Measurements from ENCODE around the gene GSTT4.

The GSTT4 gene

DNA sequence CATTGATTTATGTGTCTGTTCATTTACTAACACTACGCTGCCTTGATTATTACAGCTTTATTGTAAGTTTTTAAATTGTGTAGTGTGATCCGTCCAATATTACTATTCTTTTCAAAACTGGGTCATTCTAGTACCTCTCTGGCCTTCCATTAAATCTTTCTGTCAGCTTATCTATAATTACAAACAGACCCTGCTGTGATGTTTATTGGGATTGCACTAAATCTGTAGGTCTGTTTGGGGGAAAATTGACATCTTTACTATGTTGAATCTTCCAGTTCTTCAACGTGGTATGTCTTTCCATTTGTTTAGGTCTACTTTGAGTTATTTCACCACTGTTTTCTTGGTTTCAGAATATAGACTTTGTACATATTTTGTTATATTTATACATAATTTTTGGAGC is 21.5 kb upstream of the GSTT4 start:
- ChIA-PET POLR2A (interaction anchor here (0.6 to 2.0 kb wide), 4 partner anchors 9 to 16 kb away, joined by 3 to 9 read pairs (median 3); partner anchors contain the start of gene CABIN1), CTCF (no interaction called here)
- TF ChIP-seq, protein P1, sequence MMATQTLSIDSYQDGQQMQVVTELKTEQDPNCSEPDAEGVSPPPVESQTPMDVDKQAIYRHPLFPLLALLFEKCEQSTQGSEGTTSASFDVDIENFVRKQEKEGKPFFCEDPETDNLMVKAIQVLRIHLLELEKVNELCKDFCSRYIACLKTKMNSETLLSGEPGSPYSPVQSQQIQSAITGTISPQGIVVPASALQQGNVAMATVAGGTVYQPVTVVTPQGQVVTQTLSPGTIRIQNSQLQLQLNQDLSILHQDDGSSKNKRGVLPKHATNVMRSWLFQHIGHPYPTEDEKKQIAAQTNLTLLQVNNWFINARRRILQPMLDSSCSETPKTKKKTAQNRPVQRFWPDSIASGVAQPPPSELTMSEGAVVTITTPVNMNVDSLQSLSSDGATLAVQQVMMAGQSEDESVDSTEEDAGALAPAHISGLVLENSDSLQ (IDR thresholded peaks at IDR 0.05): peak; percentile 98
- TF ChIP-seq L3MBTL2 (conservative IDR thresholded peaks at IDR 0.05) (no peak), BHLHE40 (IDR thresholded peaks at IDR 0.05; ENCODE audit: borderline replicate concordance) (no peak), SUZ12 (IDR thresholded peaks at IDR 0.05) (no peak), NFRKB (IDR thresholded peaks at IDR 0.05) (no peak), ARNT (IDR thresholded peaks at IDR 0.05) (peak; percentile 92), LEF1 (IDR thresholded peaks at IDR 0.05; ENCODE audit: borderline replicate concordance) (peak; percentile 95; the same call in 1 of the 2 replicates), HDGF (IDR thresholded peaks at IDR 0.05; ENCODE audit: borderline replicate concordance) (no peak), FOXK2 (IDR thresholded peaks at IDR 0.05) (0 out of 2 replicates have a peak, but pooled peaks have one; percentile 52), FOXM1 (IDR thresholded peaks at IDR 0.05; ENCODE audit: borderline replicate concordance) (peak; percentile 74; the same call in 1 of the 2 replicates), FOXA1 (IDR thresholded peaks at IDR 0.05) (peak; percentile 85), CTBP1 (IDR thresholded peaks at IDR 0.05; ENCODE audit: borderline replicate concordance) (peak; percentile 100), TARDBP (IDR thresholded peaks at IDR 0.05) (peak; percentile 74), SP1 (IDR thresholded peaks at IDR 0.05) (no peak), ELF4 (IDR thresholded peaks at IDR 0.05) (peak; percentile 21; the same call in 1 of the 2 replicates), ZNF384 (IDR thresholded peaks at IDR 0.05) (peak; percentile 75)
- DNase-seq (ENCODE audit: extremely low spot score): peak; percentile 60

DNA sequence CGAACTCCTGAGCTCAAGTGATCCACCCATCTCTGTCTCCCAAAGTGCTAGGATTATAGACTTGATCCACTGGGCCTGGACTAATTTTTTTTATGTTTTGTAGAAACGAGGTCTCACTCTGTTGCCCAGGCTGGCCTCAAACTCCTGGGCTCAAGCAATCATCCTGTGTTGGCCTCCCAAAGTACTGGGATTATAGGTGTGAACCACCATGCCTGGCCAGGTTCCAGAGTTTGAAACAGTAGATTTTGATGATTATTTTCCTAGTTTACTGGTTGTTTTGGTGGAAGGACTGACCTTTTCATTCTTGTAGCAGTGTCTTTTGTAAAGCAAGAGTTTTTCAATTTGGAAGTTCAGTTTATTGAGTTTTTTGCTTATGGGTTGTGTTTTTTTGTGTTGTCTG is 20.8 kb upstream of the GSTT4 start:
- POLR2A ChIA-PET: interaction anchor here (1.2 to 2.0 kb wide), 2 partner anchors 14 to 15 kb away, joined by 7 to 9 read pairs; partner anchors contain the start of gene CABIN1
- CTCF ChIA-PET: no interaction called here
- TF ChIP-seq L3MBTL2 (conservative IDR thresholded peaks at IDR 0.05): peak; percentile 15; the same call in 1 of the 2 replicates
- no peak for TF ChIP-seq FOXA1 (IDR thresholded peaks at IDR 0.05)
- TF ChIP-seq TARDBP (IDR thresholded peaks at IDR 0.05): no peak
- no peak for TF ChIP-seq ZNF384 (IDR thresholded peaks at IDR 0.05)
- no peak for TF ChIP-seq NFRKB (IDR thresholded peaks at IDR 0.05)
- DNase-seq (ENCODE audit: extremely low spot score): no peak

DNA sequence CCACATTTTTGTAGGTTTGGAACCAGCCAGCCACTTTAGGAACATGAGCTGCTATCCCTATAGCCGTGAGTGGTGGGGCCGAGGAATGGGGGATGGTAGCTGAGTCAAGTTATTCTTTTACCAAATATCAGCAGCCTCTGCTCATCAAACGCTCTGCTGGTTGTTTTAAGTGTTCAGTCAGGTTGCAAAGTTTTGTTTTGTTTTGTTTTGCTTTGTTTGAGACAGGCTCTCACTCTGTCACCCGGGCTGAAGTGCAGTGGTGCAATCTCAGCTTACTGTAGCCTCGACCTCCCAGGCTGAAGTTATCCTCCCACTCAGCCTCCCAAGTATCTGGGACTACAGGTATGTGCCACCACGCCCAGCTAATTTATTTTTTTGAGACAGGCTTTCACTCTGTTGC is 20.2 kb upstream of the GSTT4 start:
- ChIA-PET CTCF (interaction anchor here (0.8 kb wide), 1 partner anchor 131 kb away, joined by 3 read pairs; no protein-coding TSS in a partner anchor), POLR2A (interaction anchor here (1.2 to 2.0 kb wide), 2 partner anchors 13 to 15 kb away, joined by 7 to 9 read pairs; partner anchors contain the start of gene CABIN1)
- TF ChIP-seq, protein P1 (IDR thresholded peaks at IDR 0.05): no peak
- TF ChIP-seq FOXM1 (IDR thresholded peaks at IDR 0.05; ENCODE audit: borderline replicate concordance): no peak
- no peak for TF ChIP-seq FOXK2 (IDR thresholded peaks at IDR 0.05)
- no peak for TF ChIP-seq NFRKB (IDR thresholded peaks at IDR 0.05)
- no peak for TF ChIP-seq SP1 (IDR thresholded peaks at IDR 0.05)
- TF ChIP-seq ARNT (IDR thresholded peaks at IDR 0.05): no peak
- DNase-seq (ENCODE audit: extremely low spot score): peak; percentile 17

- ChIA-PET CTCF (no interaction called here), POLR2A (no interaction called here)
- no peak for DNase-seq (ENCODE audit: extremely low spot score)
- TF ChIP-seq FOXK2 (IDR thresholded peaks at IDR 0.05): no peak
- no peak for TF ChIP-seq LEF1 (IDR thresholded peaks at IDR 0.05; ENCODE audit: borderline replicate concordance)
- TF ChIP-seq SUZ12 (IDR thresholded peaks at IDR 0.05): no peak
- TF ChIP-seq BHLHE40 (IDR thresholded peaks at IDR 0.05; ENCODE audit: borderline replicate concordance): no peak
- TF ChIP-seq ELF4 (IDR thresholded peaks at IDR 0.05): no peak
- TF ChIP-seq, protein P1 (IDR thresholded peaks at IDR 0.05): no peak
- TF ChIP-seq CTBP1 (IDR thresholded peaks at IDR 0.05; ENCODE audit: borderline replicate concordance): no peak
- TF ChIP-seq NFRKB (IDR thresholded peaks at IDR 0.05): no peak
- no peak for TF ChIP-seq SP1 (IDR thresholded peaks at IDR 0.05)
- no peak for TF ChIP-seq FOXA1 (IDR thresholded peaks at IDR 0.05)
- no peak for TF ChIP-seq L3MBTL2 (conservative IDR thresholded peaks at IDR 0.05)
- TF ChIP-seq FOXM1 (IDR thresholded peaks at IDR 0.05; ENCODE audit: borderline replicate concordance): no peak
- TF ChIP-seq HDGF (IDR thresholded peaks at IDR 0.05; ENCODE audit: borderline replicate concordance): no peak
- TF ChIP-seq ZNF384 (IDR thresholded peaks at IDR 0.05): no peak
- TF ChIP-seq TARDBP (IDR thresholded peaks at IDR 0.05): no peak
These were observed 19.1 kb upstream of the GSTT4 start for GRCh38 chr22:24024354-24024753.

DNA sequence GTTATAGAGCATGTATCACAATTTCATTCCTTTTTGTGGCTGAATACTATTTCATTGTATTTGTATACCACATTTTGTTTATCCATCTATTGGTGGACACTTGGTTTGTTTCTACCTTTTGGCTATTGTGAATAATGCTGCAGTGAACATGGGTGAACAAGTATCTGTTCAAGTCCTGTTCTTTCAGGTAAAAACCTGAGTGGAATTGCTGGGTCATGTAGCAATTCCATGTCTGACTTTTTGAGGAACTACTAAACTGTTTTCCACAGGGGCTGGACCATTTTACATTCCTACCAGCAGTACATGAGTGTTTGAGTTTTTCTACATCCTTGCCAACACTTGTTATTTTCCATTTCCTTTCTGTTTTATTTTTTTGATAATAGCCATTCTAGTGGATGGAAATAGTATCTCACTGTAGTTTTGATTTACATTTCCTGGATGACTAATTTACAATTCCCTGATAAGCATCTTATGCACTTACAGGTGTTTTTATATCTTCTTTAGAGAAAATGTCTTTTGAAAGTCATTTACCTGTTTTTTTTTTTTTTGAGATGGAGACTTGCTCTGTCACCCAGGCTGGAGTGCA is 18.0 kb upstream of the GSTT4 start:
- TF ChIP-seq FOXA1 (IDR thresholded peaks at IDR 0.05) (no peak), L3MBTL2 (conservative IDR thresholded peaks at IDR 0.05) (no peak), NFRKB (IDR thresholded peaks at IDR 0.05) (no peak), ZNF384 (IDR thresholded peaks at IDR 0.05) (no peak), TARDBP (IDR thresholded peaks at IDR 0.05) (no peak), FOXM1 (IDR thresholded peaks at IDR 0.05; ENCODE audit: borderline replicate concordance) (no peak), SUZ12 (IDR thresholded peaks at IDR 0.05) (no peak), ARNT (IDR thresholded peaks at IDR 0.05) (no peak)
- ChIA-PET POLR2A (no interaction called here), CTCF (no interaction called here)
- DNase-seq (ENCODE audit: extremely low spot score): no peak

- ChIA-PET CTCF (no interaction called here), POLR2A (no interaction called here)
- TF ChIP-seq ZNF384 (IDR thresholded peaks at IDR 0.05): no peak
- TF ChIP-seq, protein P1 (IDR thresholded peaks at IDR 0.05): no peak
- no peak for TF ChIP-seq FOXM1 (IDR thresholded peaks at IDR 0.05; ENCODE audit: borderline replicate concordance)
- no peak for TF ChIP-seq ARNT (IDR thresholded peaks at IDR 0.05)
- TF ChIP-seq FOXK2 (IDR thresholded peaks at IDR 0.05): no peak
- no peak for TF ChIP-seq L3MBTL2 (conservative IDR thresholded peaks at IDR 0.05)
- TF ChIP-seq LEF1 (IDR thresholded peaks at IDR 0.05; ENCODE audit: borderline replicate concordance): no peak
- no peak for TF ChIP-seq CTBP1 (IDR thresholded peaks at IDR 0.05; ENCODE audit: borderline replicate concordance)
- no peak for TF ChIP-seq HDGF (IDR thresholded peaks at IDR 0.05; ENCODE audit: borderline replicate concordance)
- TF ChIP-seq TARDBP (IDR thresholded peaks at IDR 0.05): no peak
- TF ChIP-seq SUZ12 (IDR thresholded peaks at IDR 0.05): no peak
- no peak for TF ChIP-seq ELF4 (IDR thresholded peaks at IDR 0.05)
- TF ChIP-seq BHLHE40 (IDR thresholded peaks at IDR 0.05; ENCODE audit: borderline replicate concordance): no peak
- TF ChIP-seq SP1 (IDR thresholded peaks at IDR 0.05): no peak
- no peak for TF ChIP-seq NFRKB (IDR thresholded peaks at IDR 0.05)
These were observed 16.1 kb upstream of the GSTT4 start for GRCh38 chr22:24021304-24021703.

More at GRCh38 chr22:24021304-24021703, 16.1 kb upstream of the GSTT4 start:
- DNase-seq (ENCODE audit: extremely low spot score): no peak
